HG03103 (cell line): ENCODE results near the gene SMG1.
A peak's percentile ranks its signal among the peaks of the same experiment; 100 is the strongest.
"Not testable (repeated sequence)": the region's sequence is repeated elsewhere in the genome, so short reads cannot be mapped to it uniquely, and the experiment has no call there.

Experiments used
- ATAC-seq: cut with Tn5 transposase; IDR thresholded peaks from one replicate; pipeline ENCODE4 v1.9.1; 2021; ENCODE audit warnings: low read depth; ENCODE audit not compliant: unreplicated experiment

Gene SMG1

GRCh38 chr16:18936727-18937340 lies 10.6 kb upstream of the SMG1 start:
- no peak for ATAC-seq

- ATAC-seq = no peak
These were observed 7.3 kb upstream of the SMG1 start for GRCh38 chr16:18933501-18933900.

- ATAC-seq = no peak
These were observed 6.2 kb upstream of the SMG1 start for GRCh38 chr16:18932243-18932987.

- ATAC-seq = no peak
These were observed 5.5 kb upstream of the SMG1 start for GRCh38 chr16:18931756-18932155.

- not testable (repeated sequence) for ATAC-seq
These were observed 3.9 kb upstream of the SMG1 start for GRCh38 chr16:18930095-18930494.

- not testable (repeated sequence) for ATAC-seq
These were observed 1.9 kb upstream of the SMG1 start for GRCh38 chr16:18928073-18928472.

GRCh38 chr16:18925215-18925985 lies 808 bp downstream of the SMG1 start:
- peak; percentile 37 for ATAC-seq

GRCh38 chr16:18923935-18924334 lies 2.3 kb downstream of the SMG1 start:
- not testable (repeated sequence) for ATAC-seq

GRCh38 chr16:18923124-18923523 lies 3.1 kb downstream of the SMG1 start:
- not testable (repeated sequence) for ATAC-seq

GRCh38 chr16:18909585-18909984 lies 16.6 kb downstream of the SMG1 start:
- ATAC-seq = not testable (repeated sequence)

GRCh38 chr16:18908716-18909115 lies 17.5 kb downstream of the SMG1 start:
- ATAC-seq = not testable (repeated sequence)

- not testable (repeated sequence) for ATAC-seq
These were observed 23.4 kb downstream of the SMG1 start for GRCh38 chr16:18902778-18903177.

- ATAC-seq = not testable (repeated sequence)
These were observed 24.2 kb downstream of the SMG1 start for GRCh38 chr16:18902044-18902443.

GRCh38 chr16:18901194-18901593 lies 25.0 kb downstream of the SMG1 start:
- not testable (repeated sequence) for ATAC-seq

- ATAC-seq = not testable (repeated sequence)
These were observed 41.8 kb downstream of the SMG1 start for GRCh38 chr16:18884456-18884855.

GRCh38 chr16:18877734-18878133 lies 48.5 kb downstream of the SMG1 start:
- not testable (repeated sequence) for ATAC-seq

GRCh38 chr16:18877259-18877658 lies 48.9 kb downstream of the SMG1 start:
- ATAC-seq = not testable (repeated sequence)

GRCh38 chr16:18876301-18876700 lies 49.9 kb downstream of the SMG1 start:
- ATAC-seq = not testable (repeated sequence)

GRCh38 chr16:18869043-18869771 lies 57.0 kb downstream of the SMG1 start:
- ATAC-seq = not testable (repeated sequence)

- ATAC-seq = not testable (repeated sequence)
These were observed 59.9 kb downstream of the SMG1 start for GRCh38 chr16:18866277-18866823.
